Left lung (tissue), 10 donors: ENCODE results near the gene ELAVL1. TPM values are rescaled to one million over a fixed set of nuclear protein-coding genes. Genes with fewer than 3 reads are reported as not detected.

ENCODE experiments used
- ATAC-seq: fragments of 200-7000 bp; cut with Tn5 transposase; one replicate; pipeline ENCODE4 v1.9.1; 2020; ENCODE audit warnings: moderate library complexity
- DNase-seq, 4 donors: peaks; one replicate each; pipeline ENCODE4 v3.0.0-alpha.2; 2013 to 2020
- H3K27ac ChIP-seq, 2 donors: fragments of 200-600 bp; sonication (generic) in 1 of 2; one replicate each; pipeline versions ENCODE4 v1.5.0 to v1.8.0; 2020 to 2021
- H3K27me3 ChIP-seq, 2 donors: fragments of 200-600 bp; sonication (generic) in 1 of 2; one replicate each; pipeline versions ENCODE4 v1.5.0 to v1.8.0; 2020 to 2021
- H3K36me3 ChIP-seq, 2 donors: fragments of 200-600 bp; sonication (generic) in 1 of 2; one replicate each; pipeline versions ENCODE4 v1.5.0 to v1.8.0; 2020 to 2021
- H3K4me1 ChIP-seq, 2 donors: fragments of 200-600 bp; one replicate each; pipeline ENCODE4 v1.8.0; 2021
- H3K4me3 ChIP-seq, 2 donors: fragments of 200-600 bp; sonication (generic) in 1 of 2; one replicate each; pipeline versions ENCODE4 v1.5.0 to v1.8.0; 2020 to 2021; ENCODE audit warnings: mild to moderate bottlenecking in 1 of 2
- H3K9me3 ChIP-seq, 2 donors: fragments of 200-600 bp; sonication (generic) in 1 of 2; one replicate each; pipeline versions ENCODE4 v1.5.0 to v1.8.0; 2020 to 2021
- intact Hi-C, 2 donors: fragments of 100-400 bp; cut with DNase I; formaldehyde crosslinking; loops; one replicate each; pipeline versions ENCODE4 v1.11.2 to v1.14.2; 2022
- polyA plus RNA-seq, 6 donors: library from polyadenylated mRNA; unstranded; fragments of 120-200 nt; gene quantifications; one replicate each; pipeline ENCODE4 v1.2.1, GENCODE V29; 2013; ENCODE audit not compliant: insufficient read length in 6 of 6
- total RNA-seq, 2 donors: library from RNA; stranded (reverse); fragmentation: NEBNext Ultra II Directional; extraction: Animal tissue kit (Norgen Biotek cat#: 25700); gene quantifications; one replicate each; pipeline ENCODE4 v1.2.1, GENCODE V29; 2021
- TF ChIP-seq, protein P1 (sequence below), 2 donors: fragments of 200-600 bp; sonication (generic) in 1 of 2; IDR thresholded peaks; one replicate each; pipeline versions ENCODE4 v1.5.0 to v1.8.0; 2021; ENCODE audit warnings: antibody characterized with exemption in 2 of 2
- donor health status: DM: no; HTN: yes; CAD: no.
- donor health status: DM: no; HTN: no; CAD: no.

ELAVL1 gene
- total and polyA plus RNA-seq, 8 donors: 64.3 to 76.0 (median 71.2) TPM

DNA sequence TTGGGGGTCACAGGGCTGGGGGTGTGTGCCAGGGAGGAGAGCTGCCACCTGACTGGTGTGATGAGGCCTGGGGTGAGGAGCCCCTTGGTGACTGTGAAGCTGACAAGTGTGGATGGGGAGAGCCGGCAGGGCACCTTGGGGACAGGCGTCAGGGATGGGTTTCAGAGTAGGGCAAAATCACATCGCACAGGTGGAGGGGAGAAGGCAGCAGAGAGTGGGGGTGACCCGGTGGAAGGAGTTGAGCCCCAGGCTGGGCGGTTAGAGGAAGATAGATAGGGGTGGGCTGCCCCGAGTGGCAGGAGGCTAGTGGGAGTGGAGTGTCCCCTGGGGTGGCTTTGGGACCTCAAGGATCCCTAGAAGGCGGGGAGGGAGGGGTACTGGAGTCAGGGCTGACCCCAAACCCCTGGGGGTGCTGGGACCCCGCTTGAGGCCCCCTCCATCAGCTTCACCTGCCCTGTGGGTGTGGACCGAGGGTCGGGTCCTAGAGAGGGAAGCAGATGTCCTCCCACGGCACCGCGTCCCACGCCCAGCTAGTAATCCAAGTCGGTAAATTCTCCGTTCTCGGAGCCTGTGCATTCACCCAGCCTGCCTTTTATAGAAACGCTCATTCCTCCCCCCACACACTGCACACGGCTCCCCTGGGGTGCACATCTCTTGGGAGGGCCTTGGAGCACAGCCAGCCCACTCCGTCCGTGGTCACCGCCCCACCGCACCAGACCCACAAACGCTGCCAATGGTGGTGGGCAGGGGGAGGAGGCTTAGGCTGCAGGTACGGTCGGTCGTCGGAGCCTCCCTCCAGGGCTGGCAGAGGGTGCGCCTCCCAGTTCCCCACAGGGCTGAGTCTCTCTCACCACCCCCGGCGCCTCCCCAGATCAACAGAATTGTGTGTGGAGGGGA lies 81.9 kb downstream of the ELAVL1 start:
- no peak overlapping the region for H3K4me3 ChIP-seq

DNA sequence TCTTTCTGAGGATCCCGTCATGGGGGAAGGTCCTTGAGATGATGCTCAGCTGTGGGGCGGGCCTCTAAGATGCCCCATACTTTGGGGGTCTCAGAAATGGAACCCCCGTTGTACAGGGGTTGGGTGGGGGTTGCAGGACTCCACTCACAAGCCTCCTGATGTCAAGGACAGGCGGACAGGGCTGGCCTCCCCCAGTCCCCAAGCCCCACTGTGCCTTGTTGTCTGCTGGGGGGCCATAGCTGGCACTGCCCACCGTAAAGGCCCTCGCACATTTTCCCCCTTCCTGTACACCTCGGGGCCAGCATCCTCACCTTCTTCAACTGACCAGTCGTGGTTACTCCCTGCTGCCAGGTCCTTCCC lies 82.6 kb downstream of the ELAVL1 start:
- intact Hi-C loops: no loop called here
- ATAC-seq (no peak), DNase-seq (no peak)
- peaks cover 21 to 60% of the 10 kb centered on the region in 2 donors for H3K4me1 ChIP-seq
- peaks cover 0 to 29% of the 10 kb centered on the region in 2 donors for H3K36me3 ChIP-seq
- no peak overlapping the region for H3K4me3 ChIP-seq
- H3K9me3 ChIP-seq: no peaks in the 10 kb centered on the region
- H3K27me3 ChIP-seq: peaks cover 14 to 34% of the 10 kb centered on the region in 2 donors
- H3K27ac ChIP-seq: no peak overlapping the region
- TF ChIP-seq, protein P1, sequence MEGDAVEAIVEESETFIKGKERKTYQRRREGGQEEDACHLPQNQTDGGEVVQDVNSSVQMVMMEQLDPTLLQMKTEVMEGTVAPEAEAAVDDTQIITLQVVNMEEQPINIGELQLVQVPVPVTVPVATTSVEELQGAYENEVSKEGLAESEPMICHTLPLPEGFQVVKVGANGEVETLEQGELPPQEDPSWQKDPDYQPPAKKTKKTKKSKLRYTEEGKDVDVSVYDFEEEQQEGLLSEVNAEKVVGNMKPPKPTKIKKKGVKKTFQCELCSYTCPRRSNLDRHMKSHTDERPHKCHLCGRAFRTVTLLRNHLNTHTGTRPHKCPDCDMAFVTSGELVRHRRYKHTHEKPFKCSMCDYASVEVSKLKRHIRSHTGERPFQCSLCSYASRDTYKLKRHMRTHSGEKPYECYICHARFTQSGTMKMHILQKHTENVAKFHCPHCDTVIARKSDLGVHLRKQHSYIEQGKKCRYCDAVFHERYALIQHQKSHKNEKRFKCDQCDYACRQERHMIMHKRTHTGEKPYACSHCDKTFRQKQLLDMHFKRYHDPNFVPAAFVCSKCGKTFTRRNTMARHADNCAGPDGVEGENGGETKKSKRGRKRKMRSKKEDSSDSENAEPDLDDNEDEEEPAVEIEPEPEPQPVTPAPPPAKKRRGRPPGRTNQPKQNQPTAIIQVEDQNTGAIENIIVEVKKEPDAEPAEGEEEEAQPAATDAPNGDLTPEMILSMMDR (IDR thresholded peaks at IDR 0.05): no peak

More for the DNA sequence above, 81.9 kb downstream of the ELAVL1 start:
- TF ChIP-seq, protein P1 (IDR thresholded peaks at IDR 0.05): no peak
- Histone ChIP-seq H3K4me1 (peaks cover 19 to 54% of the 10 kb centered on the region in 2 donors), H3K36me3 (peaks cover 0 to 30% of the 10 kb centered on the region in 2 donors), H3K27ac (no peak overlapping the region), H3K9me3 (no peaks in the 10 kb centered on the region), H3K27me3 (peaks cover 6 to 26% of the 10 kb centered on the region in 2 donors)
- peak in 1 of 4 donors; percentile 81 for DNase-seq
- intact Hi-C loops: no loop called here
- ATAC-seq: no peak

DNA sequence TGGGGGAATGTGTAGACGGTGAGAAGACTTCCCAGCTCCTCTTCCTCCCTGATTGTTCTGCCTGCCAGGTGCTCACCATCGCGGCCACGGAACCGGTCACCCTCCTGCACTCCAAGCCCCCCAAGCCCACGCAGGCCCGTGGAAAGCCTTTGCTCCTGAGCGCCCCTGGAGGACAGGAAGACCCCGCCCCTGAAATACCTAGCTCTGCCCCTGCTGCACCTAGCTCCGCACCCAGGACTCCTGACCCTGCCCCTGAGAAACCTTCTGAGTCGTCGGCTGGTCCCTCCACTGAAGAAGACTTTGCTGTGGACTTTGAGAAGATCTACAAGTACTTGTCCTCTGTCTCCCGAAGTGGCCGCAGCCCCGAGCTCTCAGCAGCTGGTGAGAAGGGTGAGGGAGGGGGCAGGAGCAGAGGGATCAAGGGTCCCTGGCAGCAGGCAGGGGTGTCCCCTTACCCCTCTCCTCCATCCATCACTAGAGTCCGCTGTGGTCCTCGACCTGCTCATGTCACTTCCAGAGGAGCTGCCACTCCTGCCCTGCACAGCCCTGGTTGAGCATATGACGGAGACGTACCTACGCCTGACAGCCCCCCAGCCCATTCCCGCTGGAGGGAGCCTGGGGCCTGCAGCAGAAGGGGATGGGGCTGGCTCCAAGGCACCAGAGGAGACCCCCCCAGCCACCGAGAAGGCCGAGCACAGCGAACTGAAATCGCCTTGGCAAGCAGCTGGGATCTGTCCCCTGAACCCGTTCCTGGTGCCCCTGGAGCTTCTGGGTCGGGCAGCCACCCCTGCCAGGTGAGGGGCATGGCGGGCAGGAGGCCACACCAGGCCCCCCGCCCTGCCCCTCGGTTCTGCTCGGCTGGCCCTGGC lies 83.2 kb downstream of the ELAVL1 start:
- Histone ChIP-seq H3K27ac (no peak overlapping the region), H3K36me3 (peaks cover 0 to 25% of the 10 kb centered on the region in 2 donors), H3K27me3 (peaks cover 20 to 40% of the 10 kb centered on the region in 2 donors), H3K4me1 (peaks cover 27 to 66% of the 10 kb centered on the region in 2 donors), H3K4me3 (peak overlapping the region in 1 of 2 donors; percentile 72), H3K9me3 (no peaks in the 10 kb centered on the region)
- DNase-seq (peak in 1 of 4 donors; percentile 69), ATAC-seq (no peak)
- intact Hi-C loops: no loop called here
- TF ChIP-seq, protein P1 (IDR thresholded peaks at IDR 0.05): no peak

DNA sequence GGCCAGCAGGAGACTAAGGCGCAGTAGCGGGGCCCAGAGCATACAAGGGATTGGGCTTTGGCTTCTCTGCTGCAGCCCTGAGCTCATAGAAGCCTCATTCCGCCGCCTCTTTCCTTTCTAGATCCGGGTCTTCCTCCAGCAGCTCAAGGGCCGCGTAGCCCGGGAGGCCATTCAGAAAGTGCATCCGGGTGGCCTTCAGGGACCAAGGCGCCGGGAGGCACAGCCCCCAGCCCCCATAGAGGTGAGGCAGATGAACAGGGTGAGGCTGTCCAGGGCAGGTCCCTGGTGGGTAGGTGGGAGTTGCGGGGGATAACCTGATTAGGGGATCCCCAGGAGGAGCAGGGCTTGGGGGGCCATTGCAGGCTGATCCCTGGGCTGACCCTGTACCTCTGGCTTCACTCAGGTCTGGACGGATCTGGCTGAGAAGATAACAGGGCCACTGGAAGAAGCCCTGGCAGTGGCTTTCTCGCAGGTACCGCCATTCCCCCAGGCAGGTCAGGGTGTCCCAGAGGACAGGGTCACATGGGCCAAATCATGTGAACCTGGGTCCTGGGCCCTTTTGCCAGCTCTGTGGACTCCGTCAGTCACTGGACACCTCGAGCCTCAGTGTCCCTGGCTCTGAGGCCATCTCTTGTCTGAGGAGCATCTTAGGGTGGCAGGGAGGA lies 84.0 kb downstream of the ELAVL1 start:
- Histone ChIP-seq H3K9me3 (no peaks in the 10 kb centered on the region), H3K4me3 (peak overlapping the region; percentile 19 to 72), H3K27ac (peak overlapping the region; percentile 40 to 86), H3K27me3 (peaks cover 28 to 47% of the 10 kb centered on the region in 2 donors), H3K4me1 (peaks cover 28 to 69% of the 10 kb centered on the region in 2 donors), H3K36me3 (peaks cover 0 to 21% of the 10 kb centered on the region in 2 donors)
- ATAC-seq (no peak), DNase-seq (no peak)
- TF ChIP-seq, protein P1 (IDR thresholded peaks at IDR 0.05): no peak
- intact Hi-C loops: no loop called here
